IMR-90 (cell line): Measurements from ENCODE around the gene CERS1. TPM values are rescaled to one million over a fixed set of nuclear protein-coding genes. Genes with fewer than 3 reads are reported as not detected.

Experiments used
- ATAC-seq: fragments of 200-7000 bp; cut with Tn5 transposase; 2 replicates; pipeline ENCODE4 v1.9.1; 2020; ENCODE audit warnings: low read depth, mild to moderate bottlenecking, moderate library complexity
- BruUV-seq: library from RNA; stranded (reverse); fragments of 400-500 nt; replicated peaks from 2 replicates; lab custom pipeline; 2021; lab: Mats Ljungman, UMichigan
- CTCF ChIA-PET: fragments of 300-600 bp; formaldehyde crosslinking; extraction: SDS; loops from one replicate; lab custom pipeline; 2021; ENCODE audit warnings: antibody characterized with exemption; lab: Yijun Ruan, JAX
- POLR2A ChIA-PET: fragments of 300-600 bp; sonication (Branson Sonifier 250); formaldehyde crosslinking; loops from one replicate; lab custom pipeline; 2022; ENCODE audit warnings: antibody characterized with exemption; ENCODE audit not compliant: unreplicated experiment; lab: Charles Lee
- DNase-seq: peaks from one replicate; pipeline ENCODE4 v3.0.0; 2013
- H2AFZ ChIP-seq: replicated peaks from 2 replicates; pipeline ENCODE3; 2013; ENCODE audit warnings: low read length, mild to moderate bottlenecking; ENCODE audit not compliant: poor library complexity
- H2AK5ac ChIP-seq: 2 replicates; pipeline ENCODE4 v1.6.1; 2013; ENCODE audit warnings: low read depth, low read length, inconsistent platforms
- H2AK9ac ChIP-seq: replicated peaks from 2 replicates; pipeline ENCODE3; 2013; ENCODE audit warnings: mild to moderate bottlenecking, low read depth, low read length, moderate library complexity; ENCODE audit not compliant: poor library complexity
- H2BK120ac ChIP-seq: 2 replicates; pipeline ENCODE4 v1.6.1; 2013; ENCODE audit warnings: low read depth, low read length, inconsistent platforms
- H2BK15ac ChIP-seq: 3 replicates; pipeline ENCODE4 v1.6.1; 2013; ENCODE audit warnings: low read depth, low read length, inconsistent platforms
- H2BK20ac ChIP-seq: 2 replicates; pipeline ENCODE4 v1.6.1; 2013; ENCODE audit warnings: low read depth, mild to moderate bottlenecking, inconsistent platforms, low read length, moderate library complexity
- H2BK5ac ChIP-seq: 2 replicates; pipeline ENCODE4 v1.6.1; 2013; ENCODE audit warnings: mild to moderate bottlenecking, low read depth, low read length, inconsistent platforms; ENCODE audit not compliant: poor library complexity, severe bottlenecking
- H3K14ac ChIP-seq: replicated peaks from 2 replicates; pipeline ENCODE4 v1.6.1; 2013; ENCODE audit warnings: low read depth, low read length, inconsistent platforms
- H3K18ac ChIP-seq: 2 replicates; pipeline ENCODE4 v1.6.1; 2013; ENCODE audit warnings: low read depth, low read length, control low read depth
- H3K23ac ChIP-seq: 2 replicates; pipeline ENCODE4 v1.6.1; 2013; ENCODE audit warnings: low read depth, low read length, inconsistent platforms
- H3K27ac ChIP-seq: 2 replicates; pipeline ENCODE4 v1.5.1; 2013; ENCODE audit warnings: mild to moderate bottlenecking, control low read depth, low read length; ENCODE audit not compliant: insufficient read depth
- H3K27me3 ChIP-seq: 2 replicates; pipeline ENCODE4 v1.6.1; 2013; ENCODE audit warnings: low read length; ENCODE audit not compliant: control insufficient read depth, insufficient read depth
- H3K36me3 ChIP-seq: 2 replicates; pipeline ENCODE4 v1.6.1; 2013; ENCODE audit warnings: low read length, mixed read lengths; ENCODE audit not compliant: control insufficient read depth, insufficient read depth
- H3K4ac ChIP-seq: 2 replicates; pipeline ENCODE4 v1.6.1; 2013; ENCODE audit warnings: low read depth, low read length, inconsistent platforms
- H3K4me1 ChIP-seq: 2 replicates; pipeline ENCODE4 v1.6.1; 2013; ENCODE audit warnings: low read length, mixed read lengths; ENCODE audit not compliant: control insufficient read depth, insufficient read depth
- H3K4me2 ChIP-seq: 2 replicates; pipeline ENCODE4 v1.6.1; 2013; ENCODE audit warnings: low read depth, mild to moderate bottlenecking, control low read depth, low read length, moderate library complexity
- H3K4me3 ChIP-seq: 2 replicates; pipeline ENCODE4 v1.5.1; 2013; ENCODE audit warnings: low read depth, mild to moderate bottlenecking, control low read depth, low read length, moderate library complexity; ENCODE audit not compliant: insufficient read depth
- H3K56ac ChIP-seq: 2 replicates; pipeline ENCODE4 v1.6.1; 2013; ENCODE audit warnings: low read length, inconsistent platforms; ENCODE audit not compliant: insufficient read depth; ENCODE audit errors: extremely low read depth
- H3K79me1 ChIP-seq, 2 experiments: 2 replicates each; pipeline ENCODE4 v1.6.1; 2013; ENCODE audit warnings: low read length in 2 of 2, inconsistent platforms in 1 of 2, low read depth in 1 of 2
- H3K9ac ChIP-seq: 2 replicates; pipeline ENCODE4 v1.6.1; 2013; ENCODE audit warnings: low read depth, low read length, control low read depth
- H3K9me1 ChIP-seq: 2 replicates; pipeline ENCODE4 v1.6.1; 2013; ENCODE audit warnings: low read length, inconsistent platforms; ENCODE audit not compliant: insufficient read depth
- H3K9me3 ChIP-seq: 2 replicates; pipeline ENCODE4 v1.6.1; 2013; ENCODE audit warnings: low read length; ENCODE audit not compliant: control insufficient read depth, insufficient read depth
- H4K20me1 ChIP-seq: 2 replicates; pipeline ENCODE4 v1.6.1; 2013; ENCODE audit warnings: low read length, inconsistent platforms; ENCODE audit not compliant: insufficient read depth
- H4K5ac ChIP-seq: 2 replicates; pipeline ENCODE4 v1.6.1; 2013; ENCODE audit warnings: mild to moderate bottlenecking, low read depth, low read length, control low read depth
- H4K8ac ChIP-seq, 2 experiments: 2 replicates each; pipeline ENCODE4 v1.6.1; 2013; ENCODE audit warnings: low read depth in 2 of 2, low read length in 2 of 2, control low read depth in 1 of 2, inconsistent platforms in 1 of 2
- H4K91ac ChIP-seq: 2 replicates; pipeline ENCODE4 v1.6.1; 2013; ENCODE audit warnings: low read depth, low read length, inconsistent platforms; ENCODE audit not compliant: insufficient read depth
- CEBPB ChIP-seq: IDR thresholded peaks from 2 replicates; pipeline ENCODE4 v1.6.1; 2012; ENCODE audit warnings: low read depth, low read length, improper control_type of control experiment
- CHD1 ChIP-seq: IDR thresholded peaks from 2 replicates; pipeline ENCODE4 v1.6.1; 2012; ENCODE audit warnings: low read depth, low read length, improper control_type of control experiment
- FOS ChIP-seq: fragments of 150-350 bp; IDR thresholded peaks from 2 replicates; pipeline ENCODE4 v1.6.1; 2016; ENCODE audit warnings: low read depth, low read length
- MAFK ChIP-seq: IDR thresholded peaks from 2 replicates; pipeline ENCODE4 v1.6.1; 2012; ENCODE audit warnings: low read depth, low read length, improper control_type of control experiment
- MAZ ChIP-seq: IDR thresholded peaks from 2 replicates; pipeline ENCODE4 v1.6.1; 2012; ENCODE audit warnings: low read depth, mild to moderate bottlenecking, low read length, improper control_type of control experiment, moderate library complexity, borderline replicate concordance
- MXI1 ChIP-seq: IDR thresholded peaks from 2 replicates; pipeline ENCODE4 v1.6.1; 2012; ENCODE audit warnings: low read depth, mild to moderate bottlenecking, low read length, moderate library complexity, borderline replicate concordance
- NFE2L2 ChIP-seq: fragments of 150-350 bp; IDR thresholded peaks from 2 replicates; pipeline ENCODE4 v1.6.1; 2016; ENCODE audit warnings: low read depth, mild to moderate bottlenecking, low read length
- POLR2A ChIP-seq: IDR thresholded peaks from 2 replicates; pipeline ENCODE4 v1.6.1; 2012; ENCODE audit warnings: mild to moderate bottlenecking, low read depth, low read length
- RAD21 ChIP-seq: IDR thresholded peaks from 2 replicates; pipeline ENCODE4 v1.6.1; 2012; ENCODE audit warnings: low read length, improper control_type of control experiment
- RCOR1 ChIP-seq: IDR thresholded peaks from 2 replicates; pipeline ENCODE4 v1.6.1; 2012; ENCODE audit warnings: mild to moderate bottlenecking, low read length, improper control_type of control experiment; ENCODE audit not compliant: insufficient replicate concordance
- SMC3 ChIP-seq: fragments of 150-350 bp; IDR thresholded peaks from 2 replicates; pipeline ENCODE4 v1.6.1; 2016; ENCODE audit warnings: low read depth, mild to moderate bottlenecking, antibody characterized with exemption, low read length, moderate library complexity
- WGBS, 2 experiments: methylation state at CpG; one replicate each; pipeline versions ENCODE4 v1.1.5 to v1.1.7; 2013; ENCODE audit warnings: missing lambda C conversion rate in 2 of 2; ENCODE audit not compliant: insufficient read length in 1 of 2; ENCODE audit errors: extremely low coverage in 2 of 2; 5-methylcytosine and 5-hydroxymethylcytosine counted together
- dilution Hi-C: fragments of 300-500 bp; cut with HindIII; formaldehyde crosslinking; loops from one replicate; pipeline ENCODE4 v1.14.3; 2018; ENCODE audit warnings: low sequenced_read_pairs; ENCODE audit not compliant: unreplicated experiment
- in situ Hi-C: fragments of 300-500 bp; cut with MboI; formaldehyde crosslinking; loops from 3 replicates; pipeline ENCODE4 v1.14.3; 2019; ENCODE audit warnings: low sequenced_read_pairs, inconsistent platforms, mixed read lengths
- intact Hi-C: fragments of 100-400 bp; cut with micrococcal nuclease; formaldehyde crosslinking; loops from 2 replicates; pipeline ENCODE4 v1.10.0; 2022
- polyA plus RNA-seq, 3 experiments: library from polyadenylated mRNA; depleted of rRNA; stranded (reverse); fragments of >200 nt; gene quantifications; 2 replicates each; pipeline ENCODE4 v1.2.3, GENCODE V29; 2012; ENCODE audit warnings: low replicate concordance in 1 of 3
- total RNA-seq: library from RNA; depleted of rRNA; stranded (reverse); fragments of >200 nt; gene quantifications from 2 replicates; pipeline ENCODE4 v1.2.3, GENCODE V29; 2012
- TF ChIP-seq, protein P1 (sequence below): fragments of 150-350 bp; IDR thresholded peaks from 2 replicates; pipeline ENCODE4 v1.6.1; 2016; ENCODE audit warnings: low read depth, mild to moderate bottlenecking, low read length, moderate library complexity, borderline replicate concordance

Gene CERS1
- total and polyA plus RNA-seq, 2 of the 4 experiments (the other 2 are of a cell fraction): 0.90 to 4.3 TPM

DNA sequence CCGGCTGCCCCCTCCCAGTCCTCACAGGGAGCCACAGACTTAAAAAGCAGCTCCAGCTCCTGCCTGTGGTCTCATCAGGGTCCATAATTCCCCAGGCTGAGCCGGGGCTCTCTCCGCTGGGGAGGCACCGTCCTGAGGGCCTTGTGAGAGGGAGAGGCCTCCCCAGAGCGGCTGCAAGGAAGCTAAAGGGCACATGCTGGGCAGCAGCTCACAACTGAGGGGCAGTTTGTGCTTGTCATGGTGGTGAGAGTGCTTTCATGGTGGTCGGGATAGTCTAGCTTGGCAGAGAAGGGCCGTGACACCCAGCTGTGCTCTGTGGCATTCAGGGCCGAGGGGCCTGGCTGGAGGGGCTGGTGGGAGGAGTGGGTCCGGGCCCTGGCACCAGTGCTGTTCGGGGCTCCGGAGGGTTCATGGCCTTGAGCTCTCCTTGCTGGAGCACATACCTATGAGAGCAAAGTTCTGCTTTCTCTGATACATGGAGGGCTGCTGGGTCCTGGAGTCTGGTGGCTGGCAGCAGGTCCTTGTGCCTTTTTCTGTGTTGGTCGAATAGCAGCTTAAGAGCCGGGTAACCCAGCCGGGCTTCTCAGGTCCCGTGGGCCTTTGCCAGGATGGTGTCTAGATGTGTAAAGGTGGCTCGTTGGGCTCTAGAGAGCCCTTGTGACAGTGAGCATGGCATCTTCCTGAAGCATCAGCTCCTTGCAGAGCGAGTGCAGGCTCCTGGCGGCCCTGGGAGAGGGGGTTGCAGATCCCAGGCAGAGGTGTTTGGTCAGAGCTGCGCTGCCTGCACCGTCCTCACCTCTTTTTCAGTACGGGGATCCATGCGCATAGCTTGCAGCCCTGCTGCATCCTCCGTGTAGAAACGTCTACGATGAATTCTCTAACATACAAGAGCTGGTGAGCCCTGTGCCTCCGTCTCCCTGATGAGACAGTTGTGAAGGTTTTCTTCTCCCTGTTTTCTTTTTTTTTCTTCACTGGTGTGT is 55.4 kb downstream of the CERS1 start:
- Histone ChIP-seq H2BK15ac (no peak overlapping the region), H3K4me3 (no peak overlapping the region), H2AK9ac (no peak overlapping the region), H4K91ac (no peak overlapping the region), H4K20me1 (peaks cover 100% of the 10 kb centered on the region), H4K5ac (no peak overlapping the region), H3K27me3 (no peaks in the 10 kb centered on the region), H3K23ac (no peak overlapping the region), H3K4ac (no peak overlapping the region), H3K4me2 (no peak overlapping the region), H2BK120ac (no peak overlapping the region), H2AFZ (no peak overlapping the region), H3K4me1 (peaks cover 30% of the 10 kb centered on the region), H2BK20ac (no peak overlapping the region), H3K36me3 (peaks cover 7% of the 10 kb centered on the region), H3K18ac (no peak overlapping the region), H3K79me1 (peaks cover 13 to 94% of the 10 kb centered on the region in 2 experiments), H3K14ac (no peak overlapping the region), H3K9me1 (peaks cover 39% of the 10 kb centered on the region), H4K8ac (no peak overlapping the region), H3K9ac (no peak overlapping the region), H2AK5ac (no peak overlapping the region), H3K56ac (no peak overlapping the region), H3K27ac (no peak overlapping the region), H3K9me3 (no peaks in the 10 kb centered on the region), H2BK5ac (no peak overlapping the region)
- dilution Hi-C loops: no loop called here
- intact Hi-C loops: loop anchor here (10.0 kb wide), 1 partner anchor 166 kb away; no protein-coding TSS in a partner anchor
- 91% methylated on average over 9 of the region's 26 CpGs; no CpG with 5 or more reads in 1 of the 2 experiments for WGBS, 2 experiments
- TF ChIP-seq RCOR1 (no peak), NFE2L2 (no peak), MXI1 (no peak), FOS (no peak), RAD21 (no peak), MAFK (no peak), MAZ (no peak), POLR2A (no peak), SMC3 (no peak), CHD1 (no peak), CEBPB (no peak)
- TF ChIP-seq, protein P1, sequence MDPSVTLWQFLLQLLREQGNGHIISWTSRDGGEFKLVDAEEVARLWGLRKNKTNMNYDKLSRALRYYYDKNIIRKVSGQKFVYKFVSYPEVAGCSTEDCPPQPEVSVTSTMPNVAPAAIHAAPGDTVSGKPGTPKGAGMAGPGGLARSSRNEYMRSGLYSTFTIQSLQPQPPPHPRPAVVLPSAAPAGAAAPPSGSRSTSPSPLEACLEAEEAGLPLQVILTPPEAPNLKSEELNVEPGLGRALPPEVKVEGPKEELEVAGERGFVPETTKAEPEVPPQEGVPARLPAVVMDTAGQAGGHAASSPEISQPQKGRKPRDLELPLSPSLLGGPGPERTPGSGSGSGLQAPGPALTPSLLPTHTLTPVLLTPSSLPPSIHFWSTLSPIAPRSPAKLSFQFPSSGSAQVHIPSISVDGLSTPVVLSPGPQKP: no peak
- BruUV-seq: no TSS peak
- ChIA-PET CTCF (interaction anchor here (1.5 kb wide), 1 partner anchor 247 kb away, joined by 4 read pairs; no protein-coding TSS in a partner anchor), POLR2A (interaction anchor here (0.5 kb wide), 2 partner anchors 253 to 268 kb away, joined by 3 to 5 read pairs; no protein-coding TSS in a partner anchor)
- ATAC-seq: no peak
- in situ Hi-C loops: no loop called here
- DNase-seq: no peak
